Neural cell (in vitro differentiated cells): ENCODE measurements around the gene KATNAL2. TPM values are rescaled to one million over a fixed set of nuclear protein-coding genes. Genes with fewer than 3 reads are reported as not detected.

Experiments
- H2AFZ ChIP-seq: fragments of 200-600, 300-800 bp; sonication (generic), shearing (Covaris generic); 2 replicates; pipeline ENCODE4 v1.6.0; 2014; ENCODE audit warnings: low read depth, mild to moderate bottlenecking, antibody characterized with exemption, low read length, moderate library complexity
- H3F3A ChIP-seq: fragments of 200-600 bp; shearing (Covaris generic); 2 replicates; pipeline ENCODE4 v1.6.1; 2016; ENCODE audit warnings: mild to moderate bottlenecking, moderate library complexity, mixed read lengths, antibody characterized with exemption, low read length; ENCODE audit not compliant: insufficient read depth, poor library complexity, severe bottlenecking
- H3K27ac ChIP-seq: fragments of 200-600, 300-800 bp; sonication (generic), shearing (Covaris generic); 2 replicates; pipeline ENCODE4 v1.5.1; 2014; ENCODE audit warnings: mild to moderate bottlenecking, low read length, moderate library complexity
- H3K27me3 ChIP-seq: fragments of 300-800, 200-600 bp; sonication (generic), shearing (Covaris generic); 2 replicates; pipeline ENCODE4 v1.6.0; 2014; ENCODE audit warnings: mild to moderate bottlenecking, low read depth, low read length, moderate library complexity; ENCODE audit not compliant: insufficient read depth
- H3K36me3 ChIP-seq: fragments of 300-800, 200-600 bp; sonication (generic), shearing (Covaris generic); 2 replicates; pipeline ENCODE4 v1.5.1; 2014; ENCODE audit warnings: mild to moderate bottlenecking, antibody characterized with exemption, low read length, moderate library complexity; ENCODE audit not compliant: insufficient read depth
- H3K4me2 ChIP-seq: fragments of 300-800, 200-600 bp; sonication (generic), shearing (Covaris generic); 2 replicates; pipeline ENCODE4 v1.6.0; 2014; ENCODE audit warnings: mild to moderate bottlenecking, low read length
- H3K4me3 ChIP-seq: fragments of 300-800, 200-600 bp; sonication (generic), shearing (Covaris generic); 2 replicates; pipeline ENCODE4 v1.5.1; 2014; ENCODE audit warnings: mild to moderate bottlenecking, low read length, moderate library complexity
- H3K79me2 ChIP-seq: fragments of 200-600 bp; shearing (Covaris generic); replicated peaks from 2 replicates; pipeline ENCODE4 v1.6.0; 2014; ENCODE audit warnings: mild to moderate bottlenecking, low read length, moderate library complexity; ENCODE audit not compliant: insufficient read depth
- H3K9ac ChIP-seq: fragments of 300-800, 200-600 bp; sonication (generic), shearing (Covaris generic); 2 replicates; pipeline ENCODE4 v1.6.1; 2016; ENCODE audit warnings: mild to moderate bottlenecking, low read length, mixed read lengths
- H3K9me2 ChIP-seq: fragments of 200-600 bp; shearing (Covaris generic); 2 replicates; pipeline ENCODE4 v1.6.1; 2016; ENCODE audit warnings: mild to moderate bottlenecking, low read length, mixed read lengths; ENCODE audit not compliant: insufficient read depth
- H3K9me3 ChIP-seq: fragments of 200-600, 300-800 bp; sonication (generic), shearing (Covaris generic); 2 replicates; pipeline ENCODE4 v1.6.1; 2016; ENCODE audit warnings: mild to moderate bottlenecking, mixed run types, low read length, moderate library complexity, mixed read lengths
- H4K20me1 ChIP-seq: fragments of 200-600 bp; shearing (Covaris generic); 2 replicates; pipeline ENCODE4 v1.6.1; 2016; ENCODE audit warnings: mild to moderate bottlenecking, mixed run types; ENCODE audit not compliant: insufficient read depth
- EP300 ChIP-seq: fragments of 450-650 bp; conservative IDR thresholded peaks from 2 replicates; pipeline ENCODE4 v1.6.1; 2014; ENCODE audit warnings: antibody characterized with exemption, mild to moderate bottlenecking, moderate library complexity; ENCODE audit not compliant: poor library complexity, severe bottlenecking
- EZH2 ChIP-seq: fragments of 200-600, 300-800 bp; shearing (Covaris generic), sonication (generic); IDR thresholded peaks from 2 replicates; pipeline ENCODE4 v1.6.1; 2014; ENCODE audit warnings: antibody characterized with exemption, low read length, borderline replicate concordance, mild to moderate bottlenecking; ENCODE audit not compliant: insufficient read depth, poor library complexity, severe bottlenecking
- MXI1 ChIP-seq: fragments of 450-650 bp; conservative IDR thresholded peaks from 2 replicates; pipeline ENCODE4 v1.6.1; 2014; ENCODE audit warnings: antibody characterized with exemption, mild to moderate bottlenecking; ENCODE audit not compliant: poor library complexity, severe bottlenecking
- POLR2AphosphoS5 ChIP-seq: IDR thresholded peaks from 2 replicates; pipeline ENCODE4 v1.6.1; 2012
- RAD21 ChIP-seq: fragments of 450-650 bp; conservative IDR thresholded peaks from 2 replicates; pipeline ENCODE4 v1.6.1; 2014; ENCODE audit warnings: antibody characterized with exemption, mild to moderate bottlenecking, moderate library complexity
- SMC3 ChIP-seq: fragments of 450-650 bp; conservative IDR thresholded peaks from 2 replicates; pipeline ENCODE4 v1.6.1; 2014; ENCODE audit warnings: antibody characterized with exemption, mild to moderate bottlenecking, moderate library complexity; ENCODE audit not compliant: poor library complexity
- TAF1 ChIP-seq: IDR thresholded peaks from 2 replicates; pipeline ENCODE4 v1.6.1; 2012; ENCODE audit warnings: low read depth
- polyA plus RNA-seq: library from polyadenylated mRNA; depleted of rRNA; stranded (reverse); fragments of >200 nt; gene quantifications from 2 replicates; pipeline ENCODE4 v1.2.3, GENCODE V29; 2014
- TF ChIP-seq, protein P1 (sequence below): IDR thresholded peaks from 2 replicates; pipeline ENCODE4 v1.6.1; 2012; ENCODE audit warnings: borderline replicate concordance
- TF ChIP-seq, protein P2 (sequence below): fragments of 450-650 bp; IDR thresholded peaks from 2 replicates; pipeline ENCODE4 v1.5.1; 2014; ENCODE audit warnings: antibody characterized with exemption, mild to moderate bottlenecking, moderate library complexity; ENCODE audit not compliant: poor library complexity, severe bottlenecking

KATNAL2 gene
- polyA plus RNA-seq, 1 donor from 2014 or later, result 1.4 TPM

DNA sequence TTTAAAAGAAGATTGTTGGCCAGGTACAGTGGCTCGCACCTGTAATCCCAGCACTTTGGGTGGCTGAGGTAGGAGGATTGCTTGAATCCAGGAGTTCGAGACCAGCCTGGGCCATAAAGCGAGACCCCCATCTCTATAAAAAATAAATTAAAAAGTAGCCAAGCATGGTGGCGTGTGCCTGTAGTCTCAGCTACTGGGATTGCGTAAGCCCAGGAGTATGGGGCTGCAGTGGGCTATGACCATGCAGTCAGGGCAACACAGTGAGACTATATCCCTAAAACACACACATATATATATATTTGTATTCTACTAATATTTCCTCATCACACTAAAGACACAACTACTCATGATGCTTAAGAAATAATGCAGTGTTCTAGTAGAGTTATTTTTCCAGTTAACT lies 225.8 kb downstream of the KATNAL2 start:
- H4K20me1 ChIP-seq, result no peaks in the 10 kb centered on the region
- no peaks in the 10 kb centered on the region for H3F3A ChIP-seq
- no peaks in the 10 kb centered on the region for H3K27me3 ChIP-seq
- no peak overlapping the region for H3K27ac ChIP-seq
- H3K9me2 ChIP-seq, result no peaks in the 10 kb centered on the region
- H3K36me3 ChIP-seq, result no peaks in the 10 kb centered on the region
- H3K4me2 ChIP-seq, result no peak overlapping the region
- no peak overlapping the region for H2AFZ ChIP-seq
- H3K9ac ChIP-seq, result no peak overlapping the region
- no peaks in the 10 kb centered on the region for H3K9me3 ChIP-seq
- TF ChIP-seq TAF1 (no peak), POLR2AphosphoS5 (no peak), RAD21 (no peak), MXI1 (no peak), EP300 (no peak), SMC3 (no peak), EZH2 (no peak)
- TF ChIP-seq, protein P1, sequence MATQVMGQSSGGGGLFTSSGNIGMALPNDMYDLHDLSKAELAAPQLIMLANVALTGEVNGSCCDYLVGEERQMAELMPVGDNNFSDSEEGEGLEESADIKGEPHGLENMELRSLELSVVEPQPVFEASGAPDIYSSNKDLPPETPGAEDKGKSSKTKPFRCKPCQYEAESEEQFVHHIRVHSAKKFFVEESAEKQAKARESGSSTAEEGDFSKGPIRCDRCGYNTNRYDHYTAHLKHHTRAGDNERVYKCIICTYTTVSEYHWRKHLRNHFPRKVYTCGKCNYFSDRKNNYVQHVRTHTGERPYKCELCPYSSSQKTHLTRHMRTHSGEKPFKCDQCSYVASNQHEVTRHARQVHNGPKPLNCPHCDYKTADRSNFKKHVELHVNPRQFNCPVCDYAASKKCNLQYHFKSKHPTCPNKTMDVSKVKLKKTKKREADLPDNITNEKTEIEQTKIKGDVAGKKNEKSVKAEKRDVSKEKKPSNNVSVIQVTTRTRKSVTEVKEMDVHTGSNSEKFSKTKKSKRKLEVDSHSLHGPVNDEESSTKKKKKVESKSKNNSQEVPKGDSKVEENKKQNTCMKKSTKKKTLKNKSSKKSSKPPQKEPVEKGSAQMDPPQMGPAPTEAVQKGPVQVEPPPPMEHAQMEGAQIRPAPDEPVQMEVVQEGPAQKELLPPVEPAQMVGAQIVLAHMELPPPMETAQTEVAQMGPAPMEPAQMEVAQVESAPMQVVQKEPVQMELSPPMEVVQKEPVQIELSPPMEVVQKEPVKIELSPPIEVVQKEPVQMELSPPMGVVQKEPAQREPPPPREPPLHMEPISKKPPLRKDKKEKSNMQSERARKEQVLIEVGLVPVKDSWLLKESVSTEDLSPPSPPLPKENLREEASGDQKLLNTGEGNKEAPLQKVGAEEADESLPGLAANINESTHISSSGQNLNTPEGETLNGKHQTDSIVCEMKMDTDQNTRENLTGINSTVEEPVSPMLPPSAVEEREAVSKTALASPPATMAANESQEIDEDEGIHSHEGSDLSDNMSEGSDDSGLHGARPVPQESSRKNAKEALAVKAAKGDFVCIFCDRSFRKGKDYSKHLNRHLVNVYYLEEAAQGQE, result no peak
- TF ChIP-seq, protein P2, sequence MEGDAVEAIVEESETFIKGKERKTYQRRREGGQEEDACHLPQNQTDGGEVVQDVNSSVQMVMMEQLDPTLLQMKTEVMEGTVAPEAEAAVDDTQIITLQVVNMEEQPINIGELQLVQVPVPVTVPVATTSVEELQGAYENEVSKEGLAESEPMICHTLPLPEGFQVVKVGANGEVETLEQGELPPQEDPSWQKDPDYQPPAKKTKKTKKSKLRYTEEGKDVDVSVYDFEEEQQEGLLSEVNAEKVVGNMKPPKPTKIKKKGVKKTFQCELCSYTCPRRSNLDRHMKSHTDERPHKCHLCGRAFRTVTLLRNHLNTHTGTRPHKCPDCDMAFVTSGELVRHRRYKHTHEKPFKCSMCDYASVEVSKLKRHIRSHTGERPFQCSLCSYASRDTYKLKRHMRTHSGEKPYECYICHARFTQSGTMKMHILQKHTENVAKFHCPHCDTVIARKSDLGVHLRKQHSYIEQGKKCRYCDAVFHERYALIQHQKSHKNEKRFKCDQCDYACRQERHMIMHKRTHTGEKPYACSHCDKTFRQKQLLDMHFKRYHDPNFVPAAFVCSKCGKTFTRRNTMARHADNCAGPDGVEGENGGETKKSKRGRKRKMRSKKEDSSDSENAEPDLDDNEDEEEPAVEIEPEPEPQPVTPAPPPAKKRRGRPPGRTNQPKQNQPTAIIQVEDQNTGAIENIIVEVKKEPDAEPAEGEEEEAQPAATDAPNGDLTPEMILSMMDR, result no peak
- H3K79me2 ChIP-seq, result peaks cover 44% of the 10 kb centered on the region
- H3K4me3 ChIP-seq, result no peak overlapping the region

DNA sequence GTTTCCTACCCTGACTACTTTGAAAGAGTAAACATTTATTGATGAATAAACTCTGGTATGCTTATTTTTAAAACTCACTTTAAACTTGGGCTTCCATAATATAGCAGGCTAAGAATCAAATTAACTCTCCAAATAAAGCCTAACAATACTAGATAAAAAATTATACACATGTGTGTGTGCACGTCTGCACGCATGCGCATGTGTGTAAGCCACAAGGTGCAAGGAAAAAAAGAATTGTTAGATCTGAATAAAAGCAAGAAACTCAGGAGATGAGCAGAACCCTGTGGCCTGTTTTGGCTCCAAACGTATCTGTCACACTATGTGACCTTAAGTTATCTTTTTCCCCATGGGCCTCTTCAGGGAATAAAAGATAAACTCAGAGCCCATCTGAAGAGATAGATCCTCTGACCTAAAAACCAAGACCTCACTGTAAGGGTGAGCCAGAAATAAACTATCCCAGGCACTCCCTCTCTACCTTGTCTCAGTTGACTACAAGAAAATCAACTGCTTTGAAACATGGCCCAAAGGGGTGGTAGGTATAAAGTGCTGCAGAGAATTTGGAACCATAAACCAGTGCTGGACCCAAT lies 226.6 kb downstream of the KATNAL2 start:
- Histone ChIP-seq H2AFZ (no peak overlapping the region), H3K9me2 (no peaks in the 10 kb centered on the region), H3K36me3 (no peaks in the 10 kb centered on the region), H3K4me3 (no peak overlapping the region), H4K20me1 (no peaks in the 10 kb centered on the region), H3F3A (no peaks in the 10 kb centered on the region), H3K79me2 (peaks cover 52% of the 10 kb centered on the region), H3K9me3 (no peaks in the 10 kb centered on the region), H3K27ac (no peak overlapping the region), H3K27me3 (no peaks in the 10 kb centered on the region), H3K9ac (no peak overlapping the region), H3K4me2 (no peak overlapping the region)
- TF ChIP-seq TAF1, result no peak

DNA sequence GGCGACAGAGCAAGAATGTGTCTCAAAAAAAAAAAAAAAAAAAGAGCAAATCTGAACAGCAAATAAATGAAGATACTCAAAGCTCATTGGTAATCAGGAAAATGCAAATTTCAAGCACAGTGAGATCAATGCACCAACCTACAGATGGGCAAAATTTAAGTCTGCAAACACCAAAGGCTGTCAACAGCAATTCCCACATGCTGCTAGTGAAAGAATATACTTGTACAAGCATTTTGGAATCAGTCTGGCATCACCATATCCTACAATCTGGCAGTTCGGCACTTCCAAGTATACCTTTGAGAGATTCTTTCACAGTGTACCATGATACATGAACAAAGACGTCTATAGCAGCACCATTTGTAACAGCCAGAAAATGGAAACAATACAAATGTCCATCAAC lies 228.8 kb downstream of the KATNAL2 start:
- no peak overlapping the region for H3K4me2 ChIP-seq
- H3K9me2 ChIP-seq, result no peaks in the 10 kb centered on the region
- no peak overlapping the region for H3K9ac ChIP-seq
- peaks cover 58% of the 10 kb centered on the region for H3K79me2 ChIP-seq
- no peak overlapping the region for H3K27ac ChIP-seq
- no peak overlapping the region for H2AFZ ChIP-seq
- H3K4me3 ChIP-seq, result no peak overlapping the region
- TF ChIP-seq SMC3 (no peak), RAD21 (no peak), POLR2AphosphoS5 (no peak), MXI1 (no peak), EZH2 (no peak)
- TF ChIP-seq, protein P1, result no peak
- TF ChIP-seq, protein P2, result no peak
- H3K36me3 ChIP-seq, result no peaks in the 10 kb centered on the region
- H3K27me3 ChIP-seq, result no peaks in the 10 kb centered on the region
- H4K20me1 ChIP-seq, result no peaks in the 10 kb centered on the region
- H3F3A ChIP-seq, result peaks cover 3% of the 10 kb centered on the region
- no peaks in the 10 kb centered on the region for H3K9me3 ChIP-seq
